ENCODE results near the gene ZFP30.

ZFP30 gene

DNA sequence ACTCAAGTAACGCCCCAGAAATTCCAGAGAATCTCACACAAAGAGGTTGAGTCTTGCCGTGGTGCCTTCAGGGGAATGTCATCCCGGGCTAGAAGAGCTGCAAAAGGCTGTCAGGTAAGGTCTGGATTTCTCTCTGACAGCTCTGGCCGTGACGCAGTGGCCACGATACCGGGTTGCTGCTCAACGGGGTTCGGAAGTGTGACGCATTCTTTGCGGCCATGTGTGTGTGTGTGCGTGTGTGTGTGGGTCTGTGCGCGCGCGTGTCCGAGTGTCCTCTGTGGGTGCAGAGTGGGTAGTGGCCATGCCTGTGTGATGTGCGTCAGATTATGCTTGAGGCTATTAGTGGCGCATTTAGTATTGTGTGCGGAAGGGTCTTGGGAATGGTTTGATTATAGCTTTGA lies 60.3 kb downstream of the ZFP30 start (continued):
- TF ChIP-seq MEIS1 (CRISPR knock-in tag; IDR thresholded peaks at IDR 0.05; ENCODE audit: borderline replicate concordance) (no peak), ZNF221 (tag by site-specific recombination; IDR thresholded peaks at IDR 0.05; ENCODE audit: borderline replicate concordance) (no peak; the same call in 1 of the 2 replicates), PRDM1 (tag by site-specific recombination; IDR thresholded peaks at IDR 0.05) (no peak), ZNF473 (tag by site-specific recombination; IDR thresholded peaks at IDR 0.05) (no peak), ZNF148 (tag by site-specific recombination; IDR thresholded peaks at IDR 0.05; ENCODE audit: borderline replicate concordance) (no peak), ZNF211 (tag by site-specific recombination; IDR thresholded peaks at IDR 0.05; ENCODE audit: low read depth) (0 out of 2 replicates have a peak, but pooled peaks have one; percentile 22), PATZ1 (tag by site-specific recombination; IDR thresholded peaks at IDR 0.05) (peak; percentile 16; the same call in 1 of the 2 replicates), ZNF391 (tag by site-specific recombination; IDR thresholded peaks at IDR 0.05; ENCODE audit: borderline replicate concordance, low read depth) (peak; percentile 98), ZNF529 (tag by site-specific recombination; IDR thresholded peaks at IDR 0.05; ENCODE audit: insufficient replicate concordance) (no peak), ZNF596 (tag by site-specific recombination; IDR thresholded peaks at IDR 0.05) (no peak), ZNF426 (tag by site-specific recombination; IDR thresholded peaks at IDR 0.05) (no peak), ZNF548 (tag by site-specific recombination; IDR thresholded peaks at IDR 0.05) (peak; percentile 79), ZNF311 (tag by site-specific recombination; IDR thresholded peaks at IDR 0.05; ENCODE audit: borderline replicate concordance) (no peak; the same call in 1 of the 2 replicates), ZNF16 (tag by site-specific recombination; IDR thresholded peaks at IDR 0.05; ENCODE audit: low read depth) (no peak), REPIN1 (tag by site-specific recombination; IDR thresholded peaks at IDR 0.05; ENCODE audit: low read depth) (0 out of 2 replicates have a peak, but pooled peaks have one; percentile 66), KLF8 (tag by site-specific recombination; IDR thresholded peaks at IDR 0.05) (no peak; the same call in 1 of the 2 replicates), SCRT2 (tag by site-specific recombination; IDR thresholded peaks at IDR 0.05) (peak; percentile 42; the same call in 1 of the 2 replicates), HOXC10 (CRISPR knock-in tag; IDR thresholded peaks at IDR 0.05) (no peak), ZNF677 (tag by site-specific recombination; IDR thresholded peaks at IDR 0.05) (no peak), ZSCAN30 (tag by site-specific recombination; IDR thresholded peaks at IDR 0.05) (no peak), PRDM4 (tag by site-specific recombination; IDR thresholded peaks at IDR 0.05) (peak; percentile 42; the same call in 1 of the 2 replicates), ZNF157 (tag by site-specific recombination; IDR thresholded peaks at IDR 0.05) (0 out of 2 replicates have a peak, but pooled peaks have one; percentile 62), ZNF350 (tag by site-specific recombination; IDR thresholded peaks at IDR 0.05) (no peak), ZNF785 (tag by site-specific recombination; IDR thresholded peaks at IDR 0.05) (peak; percentile 100), SALL2 (tag by site-specific recombination; IDR thresholded peaks at IDR 0.05; ENCODE audit: borderline replicate concordance) (no peak)
- TF ChIP-seq, protein P1, sequence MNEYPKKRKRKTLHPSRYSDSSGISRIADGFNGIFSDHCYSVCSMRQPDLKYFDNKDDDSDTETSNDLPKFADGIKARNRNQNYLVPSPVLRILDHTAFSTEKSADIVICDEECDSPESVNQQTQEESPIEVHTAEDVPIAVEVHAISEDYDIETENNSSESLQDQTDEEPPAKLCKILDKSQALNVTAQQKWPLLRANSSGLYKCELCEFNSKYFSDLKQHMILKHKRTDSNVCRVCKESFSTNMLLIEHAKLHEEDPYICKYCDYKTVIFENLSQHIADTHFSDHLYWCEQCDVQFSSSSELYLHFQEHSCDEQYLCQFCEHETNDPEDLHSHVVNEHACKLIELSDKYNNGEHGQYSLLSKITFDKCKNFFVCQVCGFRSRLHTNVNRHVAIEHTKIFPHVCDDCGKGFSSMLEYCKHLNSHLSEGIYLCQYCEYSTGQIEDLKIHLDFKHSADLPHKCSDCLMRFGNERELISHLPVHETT (tag by site-specific recombination; IDR thresholded peaks at IDR 0.05): peak; percentile 86
- TF ChIP-seq, protein P2, sequence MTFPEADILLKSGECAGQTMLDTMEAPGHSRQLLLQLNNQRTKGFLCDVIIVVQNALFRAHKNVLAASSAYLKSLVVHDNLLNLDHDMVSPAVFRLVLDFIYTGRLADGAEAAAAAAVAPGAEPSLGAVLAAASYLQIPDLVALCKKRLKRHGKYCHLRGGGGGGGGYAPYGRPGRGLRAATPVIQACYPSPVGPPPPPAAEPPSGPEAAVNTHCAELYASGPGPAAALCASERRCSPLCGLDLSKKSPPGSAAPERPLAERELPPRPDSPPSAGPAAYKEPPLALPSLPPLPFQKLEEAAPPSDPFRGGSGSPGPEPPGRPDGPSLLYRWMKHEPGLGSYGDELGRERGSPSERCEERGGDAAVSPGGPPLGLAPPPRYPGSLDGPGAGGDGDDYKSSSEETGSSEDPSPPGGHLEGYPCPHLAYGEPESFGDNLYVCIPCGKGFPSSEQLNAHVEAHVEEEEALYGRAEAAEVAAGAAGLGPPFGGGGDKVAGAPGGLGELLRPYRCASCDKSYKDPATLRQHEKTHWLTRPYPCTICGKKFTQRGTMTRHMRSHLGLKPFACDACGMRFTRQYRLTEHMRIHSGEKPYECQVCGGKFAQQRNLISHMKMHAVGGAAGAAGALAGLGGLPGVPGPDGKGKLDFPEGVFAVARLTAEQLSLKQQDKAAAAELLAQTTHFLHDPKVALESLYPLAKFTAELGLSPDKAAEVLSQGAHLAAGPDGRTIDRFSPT (tag by site-specific recombination; IDR thresholded peaks at IDR 0.05): peak; percentile 87
- TF ChIP-seq, protein P3, sequence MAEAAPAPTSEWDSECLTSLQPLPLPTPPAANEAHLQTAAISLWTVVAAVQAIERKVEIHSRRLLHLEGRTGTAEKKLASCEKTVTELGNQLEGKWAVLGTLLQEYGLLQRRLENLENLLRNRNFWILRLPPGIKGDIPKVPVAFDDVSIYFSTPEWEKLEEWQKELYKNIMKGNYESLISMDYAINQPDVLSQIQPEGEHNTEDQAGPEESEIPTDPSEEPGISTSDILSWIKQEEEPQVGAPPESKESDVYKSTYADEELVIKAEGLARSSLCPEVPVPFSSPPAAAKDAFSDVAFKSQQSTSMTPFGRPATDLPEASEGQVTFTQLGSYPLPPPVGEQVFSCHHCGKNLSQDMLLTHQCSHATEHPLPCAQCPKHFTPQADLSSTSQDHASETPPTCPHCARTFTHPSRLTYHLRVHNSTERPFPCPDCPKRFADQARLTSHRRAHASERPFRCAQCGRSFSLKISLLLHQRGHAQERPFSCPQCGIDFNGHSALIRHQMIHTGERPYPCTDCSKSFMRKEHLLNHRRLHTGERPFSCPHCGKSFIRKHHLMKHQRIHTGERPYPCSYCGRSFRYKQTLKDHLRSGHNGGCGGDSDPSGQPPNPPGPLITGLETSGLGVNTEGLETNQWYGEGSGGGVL (tag by site-specific recombination; IDR thresholded peaks at IDR 0.05): peak; percentile 86

All from HEK293 (cell line).